OCI-LY3 (cell line): ENCODE measurements around the gene SNAPC2.
"Not testable (repeated sequence)": the region's sequence is repeated elsewhere in the genome, so short reads cannot be mapped to it uniquely, and the experiment has no call there.

Experiments
- H2AFZ ChIP-seq: fragments of 200-600, 300-600 bp; shearing (Covaris generic); 2 replicates; pipeline ENCODE4 v1.6.0; 2014; ENCODE audit warnings: antibody characterized with exemption, low read depth, low read length
- H3K27ac ChIP-seq: fragments of 200-600, 300-600 bp; sonication (generic); 2 replicates; pipeline ENCODE4 v1.5.1; 2014; ENCODE audit warnings: mild to moderate bottlenecking, low read length, moderate library complexity, mixed read lengths
- H3K27me3 ChIP-seq: fragments of 200-600, 300-600 bp; sonication (generic); 2 replicates; pipeline ENCODE4 v1.6.1; 2014; ENCODE audit warnings: low read depth, low read length, mixed read lengths
- H3K36me3 ChIP-seq: fragments of 200-600, 300-600 bp; sonication (generic); replicated peaks from 2 replicates; pipeline ENCODE3; 2014; ENCODE audit warnings: low read depth, low read length, mixed read lengths
- H3K4me1 ChIP-seq: fragments of 300-600, 200-600 bp; sonication (generic); 2 replicates; pipeline ENCODE4 v1.6.1; 2014; ENCODE audit warnings: low read length, mixed read lengths
- H3K4me2 ChIP-seq: fragments of 200-600, 300-600 bp; sonication (generic); 2 replicates; pipeline ENCODE4 v1.6.1; 2014; ENCODE audit warnings: low read length, mixed read lengths
- H3K4me3 ChIP-seq: fragments of 300-600, 200-600 bp; sonication (generic); 2 replicates; pipeline ENCODE4 v1.5.1; 2014; ENCODE audit warnings: antibody characterized with exemption, mild to moderate bottlenecking, low read length, moderate library complexity
- H3K79me2 ChIP-seq: fragments of 300-600, 200-600 bp; shearing (Covaris generic); 2 replicates; pipeline ENCODE4 v1.6.1; 2014; ENCODE audit warnings: mild to moderate bottlenecking, low read length, mixed read lengths
- H3K9ac ChIP-seq: fragments of 300-600, 200-600 bp; shearing (Covaris generic); 2 replicates; pipeline ENCODE4 v1.6.0; 2014; ENCODE audit warnings: mild to moderate bottlenecking, low read length, moderate library complexity
- H3K9me3 ChIP-seq: fragments of 200-600, 300-600 bp; shearing (Covaris generic); 2 replicates; pipeline ENCODE4 v1.6.1; 2014; ENCODE audit warnings: low read length, mixed read lengths; ENCODE audit not compliant: insufficient read depth
- H4K20me1 ChIP-seq: fragments of 200-600, 300-600 bp; sonication (generic); 2 replicates; pipeline ENCODE4 v1.6.1; 2016; ENCODE audit warnings: low read length, mixed read lengths; ENCODE audit not compliant: insufficient read depth
- EZH2phosphoT487 ChIP-seq: fragments of 200-600 bp; shearing (Covaris generic); IDR thresholded peaks from 2 replicates; pipeline ENCODE4 v1.6.1; 2018; ENCODE audit warnings: antibody characterized with exemption, mixed run types, low read depth
- TF ChIP-seq, protein P1 (sequence below): fragments of 200-600, 300-600 bp; sonication (generic); IDR thresholded peaks from 2 replicates; pipeline ENCODE4 v1.5.1; 2014; ENCODE audit warnings: antibody characterized with exemption, low read length, low read depth

SNAPC2 gene

DNA sequence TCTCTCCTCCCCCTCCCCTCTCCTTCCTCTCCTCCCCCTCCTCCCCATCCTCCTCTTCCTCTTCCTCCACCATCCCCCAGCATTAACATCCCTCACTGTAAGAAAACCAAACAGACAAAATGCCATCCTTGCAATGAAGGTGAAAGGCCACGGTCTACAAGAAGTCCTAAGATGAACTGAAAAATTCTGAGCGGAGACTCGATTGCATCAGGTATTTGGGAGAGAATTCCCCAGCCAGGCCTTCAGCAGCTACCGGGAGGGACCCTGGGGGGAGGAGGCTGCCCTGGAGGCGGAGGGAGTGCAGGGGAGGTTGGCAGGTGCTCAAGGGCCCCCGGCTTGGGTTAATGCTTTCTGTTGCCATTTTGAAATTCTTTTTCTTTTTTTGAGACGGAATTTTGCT is 33.4 kb downstream of the SNAPC2 start:
- TF ChIP-seq, protein P1, sequence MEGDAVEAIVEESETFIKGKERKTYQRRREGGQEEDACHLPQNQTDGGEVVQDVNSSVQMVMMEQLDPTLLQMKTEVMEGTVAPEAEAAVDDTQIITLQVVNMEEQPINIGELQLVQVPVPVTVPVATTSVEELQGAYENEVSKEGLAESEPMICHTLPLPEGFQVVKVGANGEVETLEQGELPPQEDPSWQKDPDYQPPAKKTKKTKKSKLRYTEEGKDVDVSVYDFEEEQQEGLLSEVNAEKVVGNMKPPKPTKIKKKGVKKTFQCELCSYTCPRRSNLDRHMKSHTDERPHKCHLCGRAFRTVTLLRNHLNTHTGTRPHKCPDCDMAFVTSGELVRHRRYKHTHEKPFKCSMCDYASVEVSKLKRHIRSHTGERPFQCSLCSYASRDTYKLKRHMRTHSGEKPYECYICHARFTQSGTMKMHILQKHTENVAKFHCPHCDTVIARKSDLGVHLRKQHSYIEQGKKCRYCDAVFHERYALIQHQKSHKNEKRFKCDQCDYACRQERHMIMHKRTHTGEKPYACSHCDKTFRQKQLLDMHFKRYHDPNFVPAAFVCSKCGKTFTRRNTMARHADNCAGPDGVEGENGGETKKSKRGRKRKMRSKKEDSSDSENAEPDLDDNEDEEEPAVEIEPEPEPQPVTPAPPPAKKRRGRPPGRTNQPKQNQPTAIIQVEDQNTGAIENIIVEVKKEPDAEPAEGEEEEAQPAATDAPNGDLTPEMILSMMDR = no peak
- TF ChIP-seq EZH2phosphoT487 = no peak
- Histone ChIP-seq H3K4me3 (no peak overlapping the region), H3K27me3 (no peaks in the 10 kb centered on the region), H4K20me1 (no peaks in the 10 kb centered on the region), H3K4me2 (no peak overlapping the region), H3K4me1 (no peaks in the 10 kb centered on the region), H3K79me2 (no peaks in the 10 kb centered on the region), H3K36me3 (peaks cover 18% of the 10 kb centered on the region), H3K27ac (no peak overlapping the region), H3K9ac (no peak overlapping the region), H3K9me3 (no peaks in the 10 kb centered on the region), H2AFZ (no peak overlapping the region)

DNA sequence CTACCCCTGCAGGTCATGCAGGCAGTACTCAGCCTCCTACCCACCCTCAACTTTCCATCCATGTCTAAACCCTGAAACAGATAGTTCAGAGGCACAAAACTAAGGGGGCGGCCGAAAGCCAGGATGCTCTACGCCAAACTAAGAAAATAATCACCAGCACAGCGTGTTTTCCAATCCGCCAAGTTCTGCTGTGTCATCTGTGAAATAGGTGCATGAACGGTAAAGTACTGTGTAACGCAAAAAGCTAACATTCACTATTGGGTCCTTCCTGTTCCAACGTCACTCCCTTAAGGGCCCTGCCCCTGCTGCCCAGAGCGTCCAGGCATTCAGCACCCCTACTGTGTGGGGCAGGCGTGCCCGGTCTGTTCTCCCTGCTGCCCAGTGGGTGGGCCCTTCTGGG is 35.6 kb downstream of the SNAPC2 start:
- no peak overlapping the region for H3K4me2 ChIP-seq
- H3K79me2 ChIP-seq = no peaks in the 10 kb centered on the region
- H2AFZ ChIP-seq = no peak overlapping the region
- TF ChIP-seq, protein P1 = no peak
- no peak for TF ChIP-seq EZH2phosphoT487
- no peaks in the 10 kb centered on the region for H3K27me3 ChIP-seq
- no peak overlapping the region for H3K4me3 ChIP-seq
- H3K4me1 ChIP-seq = no peaks in the 10 kb centered on the region
- no peaks in the 10 kb centered on the region for H4K20me1 ChIP-seq
- H3K9ac ChIP-seq = no peak overlapping the region
- peaks cover 28% of the 10 kb centered on the region for H3K36me3 ChIP-seq
- H3K9me3 ChIP-seq = no peaks in the 10 kb centered on the region
- H3K27ac ChIP-seq = no peak overlapping the region

GRCh38 chr19:7959211-7959610 is 39.1 kb downstream of the SNAPC2 start:
- Histone ChIP-seq H3K79me2 (no peaks in the 10 kb centered on the region), H4K20me1 (no peaks in the 10 kb centered on the region), H3K9me3 (no peaks in the 10 kb centered on the region), H3K36me3 (peaks cover 60% of the 10 kb centered on the region), H3K9ac (no peak overlapping the region), H3K4me1 (no peaks in the 10 kb centered on the region), H2AFZ (no peak overlapping the region), H3K4me2 (no peak overlapping the region), H3K27me3 (no peaks in the 10 kb centered on the region), H3K27ac (no peak overlapping the region), H3K4me3 (no peak overlapping the region)
- TF ChIP-seq, protein P1 = no peak
- no peak for TF ChIP-seq EZH2phosphoT487

DNA sequence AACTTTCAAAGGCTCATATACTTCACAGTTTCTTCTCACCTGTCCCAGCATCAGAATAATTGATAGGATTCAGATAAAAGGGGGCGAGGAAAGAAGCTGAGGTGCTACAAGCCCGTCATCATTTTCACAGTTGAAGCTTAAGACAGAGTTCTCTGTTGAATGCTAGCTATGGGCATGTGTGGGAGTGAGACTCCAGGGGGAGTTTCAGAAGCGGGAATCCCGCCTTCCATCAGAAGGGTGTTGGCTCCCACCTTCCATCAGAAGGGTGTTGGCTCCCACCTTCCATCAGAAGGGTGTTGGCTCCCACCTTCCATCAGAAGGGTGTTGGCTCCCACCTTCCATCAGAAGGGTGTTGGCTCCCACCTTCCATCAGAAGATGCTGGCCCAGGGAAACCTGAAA is 40.9 kb downstream of the SNAPC2 start:
- peaks cover 65% of the 10 kb centered on the region for H3K36me3 ChIP-seq
- not testable (repeated sequence) for H3K27me3 ChIP-seq, H3K9me3 ChIP-seq, H3K79me2 ChIP-seq, H2AFZ ChIP-seq, H4K20me1 ChIP-seq, H3K4me2 ChIP-seq, H3K4me1 ChIP-seq, H3K9ac ChIP-seq, H3K27ac ChIP-seq, H3K4me3 ChIP-seq
